Sciatic nerve (tissue), 2 donors: ENCODE results near the gene ASGR1. TPM values are rescaled to one million over a fixed set of nuclear protein-coding genes. Genes with fewer than 3 reads are reported as not detected.
A peak's percentile ranks its signal among the peaks of the same experiment; 100 is the strongest.

Source experiments
- ATAC-seq: fragments of 200-7000 bp; cut with Tn5 transposase; one replicate; pipeline ENCODE4 v1.9.1; 2020; ENCODE audit warnings: mild to moderate bottlenecking, moderate library complexity
- DNase-seq: peaks from one replicate; pipeline ENCODE4 v3.0.0-alpha.2; 2020; ENCODE audit warnings: low spot score
- intact Hi-C: fragments of 100-400 bp; cut with DNase I; formaldehyde crosslinking; loops from one replicate; pipeline ENCODE4 v1.14.2; 2022
- total RNA-seq: library from RNA; stranded (reverse); fragmentation: NEBNext Ultra II Directional; extraction: Animal tissue kit (Norgen Biotek cat#: 25700); gene quantifications from one replicate; pipeline ENCODE4 v1.2.1, GENCODE V29; 2021
- donor health status: DM: no; HTN: no; CAD: no.
- donor health status: DM: no; HTN: no; CAD: no.

The ASGR1 gene
- total RNA-seq, 1 donor from 2014 or later = 2.3 TPM

DNA sequence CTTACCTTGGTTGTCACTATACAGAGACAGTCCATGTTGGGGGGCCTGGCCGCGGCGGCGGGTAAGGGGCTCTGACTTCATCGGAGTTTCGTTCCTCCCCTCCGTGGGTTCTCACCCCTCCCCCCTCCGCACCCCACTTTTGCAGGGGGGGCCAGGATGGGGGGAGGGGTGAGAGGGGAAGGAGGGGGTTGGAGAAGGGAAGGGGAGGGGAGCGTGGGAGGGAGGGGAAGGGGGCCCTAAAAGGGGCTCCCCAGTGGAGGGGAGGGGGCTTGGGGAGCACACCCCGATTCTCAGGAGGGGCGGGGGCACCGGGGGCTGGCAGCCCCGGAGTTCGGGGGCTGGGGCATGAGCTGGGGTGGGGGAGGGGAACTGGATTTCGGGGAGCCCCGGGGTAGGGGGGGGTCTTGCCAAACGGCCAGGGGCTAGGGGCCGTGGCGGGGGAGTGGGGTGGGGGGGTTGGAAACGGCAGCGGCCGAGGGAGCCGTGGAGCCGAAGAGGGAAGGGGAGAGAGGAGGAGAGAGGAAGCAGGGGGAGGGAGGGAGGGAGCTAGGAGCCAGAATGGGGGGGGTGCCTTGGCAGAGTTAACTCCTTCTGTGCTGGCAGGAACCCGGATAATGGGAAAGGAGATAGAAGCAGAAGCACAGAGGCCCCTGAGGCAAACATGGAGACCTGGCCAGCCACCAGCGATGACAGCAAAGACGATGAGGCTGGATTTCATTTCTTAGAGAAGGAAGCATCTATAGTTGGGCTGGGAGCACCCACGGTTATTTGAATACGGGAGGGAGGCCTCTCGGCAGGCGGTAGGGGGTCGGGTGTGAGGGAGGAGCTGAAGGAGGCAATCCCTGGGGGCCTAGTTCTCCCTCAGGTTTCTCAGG is 38.2 kb upstream of the ASGR1 start:
- DNase-seq = no peak
- ATAC-seq = no peak
- intact Hi-C loops = no loop called here

DNA sequence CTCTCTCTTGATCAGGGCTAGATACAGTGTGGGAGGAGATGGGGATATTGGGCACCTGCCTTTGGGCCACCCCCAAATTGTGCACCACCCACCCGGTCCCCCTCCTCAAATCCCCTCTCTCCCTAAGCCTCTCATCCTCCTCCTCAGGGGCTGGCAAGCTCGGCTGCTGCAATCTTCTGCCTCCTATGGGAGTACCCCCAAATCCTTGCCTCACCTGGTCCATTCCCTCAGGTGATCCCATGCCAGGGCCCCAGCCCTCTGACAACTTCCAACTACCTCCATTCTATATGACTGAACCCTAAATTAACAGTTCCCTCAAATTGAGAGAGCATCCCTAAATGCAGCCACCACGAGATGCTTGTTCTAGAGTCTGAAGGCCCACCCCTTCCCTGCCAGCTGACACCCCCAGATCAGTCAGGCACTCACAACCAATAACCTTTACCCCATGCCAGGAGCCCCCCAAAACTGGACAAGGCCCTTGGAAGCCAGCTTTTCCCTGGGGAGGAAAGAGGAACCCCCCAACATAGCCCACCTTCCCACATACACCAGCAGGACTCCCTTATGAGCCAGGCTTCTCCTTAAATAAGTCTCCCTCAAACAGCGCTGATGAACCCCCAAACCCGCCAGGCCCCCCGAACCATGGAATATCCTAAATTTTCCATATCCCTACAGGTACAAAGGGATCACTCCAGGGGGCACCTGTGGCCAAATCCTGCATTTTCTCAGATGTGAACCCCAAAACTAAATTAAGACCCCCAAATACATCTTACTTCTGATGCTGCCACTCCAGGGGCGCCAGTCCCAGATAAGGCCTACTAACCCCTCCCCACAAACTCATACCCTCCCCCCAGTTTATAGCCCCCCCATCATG is 37.3 kb upstream of the ASGR1 start:
- DNase-seq = no peak
- ATAC-seq = no peak
- intact Hi-C loops = no loop called here

DNA sequence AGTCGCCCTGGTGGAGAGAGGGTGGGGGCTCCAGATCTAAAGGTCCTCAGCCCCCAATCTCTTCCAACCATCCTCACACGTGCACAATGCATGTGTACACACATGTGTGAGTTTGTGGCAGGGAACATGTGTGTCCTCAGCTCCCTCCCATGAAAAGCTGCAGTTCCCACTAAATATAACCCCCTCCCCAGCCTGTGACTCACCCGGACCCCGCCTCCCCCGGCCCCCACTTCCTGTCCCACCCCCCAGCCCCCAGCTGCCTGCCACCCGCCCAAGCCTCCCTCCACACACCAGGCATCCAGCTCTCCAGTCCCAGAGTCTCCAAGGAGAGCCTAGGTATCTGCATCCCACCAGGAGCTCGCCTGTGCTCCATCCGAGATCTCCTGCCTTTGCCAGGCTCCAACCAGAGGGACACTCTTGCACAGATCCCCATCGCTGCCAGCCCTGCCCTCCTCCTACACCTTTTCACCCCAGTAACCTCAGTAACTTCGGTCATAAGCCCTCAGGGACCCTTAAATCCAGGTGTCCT is 36.5 kb upstream of the ASGR1 start:
- DNase-seq = no peak
- ATAC-seq = no peak
- intact Hi-C loops = no loop called here

DNA sequence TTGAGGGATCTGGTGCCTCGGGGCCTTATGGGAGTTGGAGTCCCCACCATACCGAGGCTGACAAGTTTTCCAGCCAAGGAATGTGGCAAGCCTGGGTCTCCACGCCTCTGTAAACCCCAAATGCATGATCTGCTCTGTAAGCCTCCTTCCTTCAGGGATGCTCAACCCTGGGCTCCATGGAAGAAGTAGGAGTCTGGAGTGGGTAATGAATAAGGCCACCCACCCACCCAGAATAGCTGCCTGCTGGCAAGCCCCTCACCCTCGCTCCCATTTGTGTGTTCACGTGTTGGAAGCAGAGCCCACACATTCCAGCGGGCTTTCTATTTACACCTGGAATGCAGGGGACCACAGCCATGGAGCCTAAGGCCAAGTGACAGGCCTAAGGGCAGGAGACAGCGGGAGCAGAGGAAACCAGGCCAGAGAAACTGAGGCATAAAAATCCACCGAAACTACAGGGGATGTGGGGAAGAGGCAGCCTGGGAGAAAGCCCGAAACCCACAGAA is 36.0 kb upstream of the ASGR1 start:
- ATAC-seq (no peak), DNase-seq (no peak)
- intact Hi-C loops = no loop called here

DNA sequence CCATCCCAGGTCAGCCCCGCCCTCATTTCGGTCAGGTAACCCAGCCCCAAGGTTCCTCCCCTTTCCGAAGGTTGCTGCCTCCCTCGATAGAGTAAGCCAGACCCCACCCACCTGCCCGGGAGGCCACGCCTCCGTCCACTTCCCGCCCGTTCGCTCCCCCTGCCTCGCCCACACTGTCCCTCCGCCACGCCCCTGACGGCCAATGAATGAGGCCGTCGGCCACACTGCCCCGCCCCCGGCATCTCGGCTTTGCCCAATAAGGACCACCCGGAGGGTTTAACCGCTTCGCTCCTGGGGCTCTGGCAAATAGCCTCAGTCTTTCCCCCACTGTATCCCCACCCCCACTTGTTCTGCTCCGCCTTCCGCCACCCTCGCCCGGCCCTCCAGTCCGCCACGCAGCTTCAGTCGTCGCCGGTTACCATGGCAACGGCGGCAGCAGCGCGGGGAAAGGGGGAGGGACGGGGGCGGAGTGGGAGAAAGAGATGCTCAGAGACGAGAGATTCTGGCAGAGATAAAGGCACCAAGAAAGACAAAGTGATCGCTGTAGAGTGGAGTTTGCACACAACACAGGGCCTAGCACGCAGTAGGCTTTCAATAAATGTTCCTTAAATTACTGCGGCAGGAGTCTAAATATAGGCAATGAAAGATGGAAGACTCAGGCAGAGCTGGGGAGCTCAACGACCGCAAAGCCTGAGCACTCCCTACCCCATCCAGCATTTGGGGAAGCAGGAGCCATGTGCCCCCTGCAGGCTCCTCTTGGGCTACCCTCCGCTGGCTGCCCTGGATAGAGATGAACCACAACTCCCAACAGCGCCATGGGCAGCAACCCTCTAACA is 35.3 kb upstream of the ASGR1 start:
- peak; percentile 99 for DNase-seq
- ATAC-seq = peak; percentile 92
- intact Hi-C loops = no loop called here

DNA sequence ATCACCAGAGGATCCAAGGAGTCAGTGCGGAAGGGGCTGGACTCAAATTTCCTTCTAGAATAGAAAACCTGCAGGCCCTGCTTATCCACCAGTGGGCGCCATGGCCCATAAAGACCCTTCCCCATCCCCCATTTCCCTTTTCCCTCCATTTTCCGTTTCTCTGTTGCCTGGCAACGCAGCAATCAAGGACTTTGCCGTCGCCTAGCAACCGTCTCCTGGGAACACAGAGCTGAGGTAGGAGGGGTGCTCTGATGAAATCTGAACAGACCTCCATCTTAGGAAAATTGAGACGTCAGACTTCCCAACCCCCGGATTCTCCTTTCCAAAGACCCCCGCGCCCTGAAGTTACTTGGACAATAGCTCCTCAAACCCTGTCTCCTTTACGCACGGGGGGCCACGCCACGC is 34.7 kb upstream of the ASGR1 start:
- intact Hi-C loops = no loop called here
- DNase-seq (no peak), ATAC-seq (peak; percentile 13)

DNA sequence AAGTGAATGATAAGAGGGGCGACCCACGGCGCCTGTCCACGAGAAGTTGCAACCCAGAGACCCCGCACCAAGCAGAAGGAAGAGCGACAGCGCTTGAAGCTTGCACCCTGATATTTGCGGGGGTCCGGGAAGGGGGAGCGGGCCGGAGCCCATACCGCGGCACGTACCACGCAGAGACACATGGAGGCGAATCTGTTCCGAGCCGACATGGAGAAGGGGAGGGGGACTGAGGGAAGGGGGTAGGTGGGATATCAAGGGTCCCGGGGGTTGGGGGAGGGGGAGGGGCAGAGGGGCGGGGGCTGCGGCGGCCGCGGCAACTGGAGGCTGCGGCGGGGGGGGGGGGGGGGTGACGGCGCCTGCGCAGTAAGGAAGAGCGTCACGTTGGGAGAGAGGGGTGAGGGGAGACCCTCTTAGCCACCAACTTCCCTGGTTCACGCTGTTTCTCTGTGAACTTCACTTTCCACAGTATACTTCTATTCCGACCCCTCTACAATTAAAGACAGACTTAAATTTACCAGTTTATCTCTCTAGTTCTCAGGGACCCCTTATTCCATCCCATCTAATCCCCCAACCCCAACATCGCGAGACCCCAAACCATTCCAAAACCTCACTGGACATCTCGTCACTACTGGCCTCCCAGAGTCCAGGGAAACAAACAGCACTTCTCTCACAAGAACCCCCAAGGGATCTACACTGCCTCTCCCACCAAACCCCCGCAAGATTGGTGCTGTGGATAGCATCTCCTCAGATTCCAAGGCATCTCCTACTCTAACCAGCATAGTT is 32.5 kb upstream of the ASGR1 start:
- intact Hi-C loops = no loop called here
- DNase-seq (no peak), ATAC-seq (no peak)

DNA sequence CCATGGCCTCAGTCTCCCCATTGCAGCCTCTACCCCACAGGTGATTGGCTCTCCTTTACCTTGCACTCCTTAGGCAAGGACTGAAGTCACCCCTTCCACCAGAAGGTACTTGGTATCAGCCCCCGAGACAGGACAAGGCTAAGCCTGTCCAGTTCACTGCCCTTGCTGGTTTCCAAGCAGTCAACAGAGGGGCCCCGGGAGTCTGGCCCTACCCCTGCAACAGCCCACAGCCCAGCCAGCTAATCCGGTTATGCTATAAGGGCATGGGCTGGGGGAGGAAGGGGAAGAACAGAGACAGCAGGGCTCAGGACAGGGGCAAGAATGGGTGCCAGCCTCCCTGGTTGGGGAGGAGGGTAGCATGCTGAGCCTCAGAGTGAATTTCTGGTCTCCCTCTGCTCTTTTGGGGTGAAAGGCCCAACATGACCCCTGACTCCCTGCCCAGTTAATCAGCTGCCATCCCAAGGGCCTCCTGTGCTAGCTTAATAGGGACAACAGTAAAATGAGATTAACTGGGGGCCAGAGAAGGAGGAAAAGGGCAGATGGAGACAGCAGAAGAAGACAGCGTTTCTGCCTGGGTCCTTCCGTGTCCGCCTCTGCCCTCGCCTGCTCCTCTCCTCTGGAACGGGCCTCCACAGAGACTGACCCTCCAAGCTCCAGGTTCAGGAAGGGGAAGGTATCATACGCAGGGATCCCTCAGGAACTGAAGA is 29.7 kb upstream of the ASGR1 start:
- DNase-seq (no peak), ATAC-seq (no peak)
- intact Hi-C loops = no loop called here

DNA sequence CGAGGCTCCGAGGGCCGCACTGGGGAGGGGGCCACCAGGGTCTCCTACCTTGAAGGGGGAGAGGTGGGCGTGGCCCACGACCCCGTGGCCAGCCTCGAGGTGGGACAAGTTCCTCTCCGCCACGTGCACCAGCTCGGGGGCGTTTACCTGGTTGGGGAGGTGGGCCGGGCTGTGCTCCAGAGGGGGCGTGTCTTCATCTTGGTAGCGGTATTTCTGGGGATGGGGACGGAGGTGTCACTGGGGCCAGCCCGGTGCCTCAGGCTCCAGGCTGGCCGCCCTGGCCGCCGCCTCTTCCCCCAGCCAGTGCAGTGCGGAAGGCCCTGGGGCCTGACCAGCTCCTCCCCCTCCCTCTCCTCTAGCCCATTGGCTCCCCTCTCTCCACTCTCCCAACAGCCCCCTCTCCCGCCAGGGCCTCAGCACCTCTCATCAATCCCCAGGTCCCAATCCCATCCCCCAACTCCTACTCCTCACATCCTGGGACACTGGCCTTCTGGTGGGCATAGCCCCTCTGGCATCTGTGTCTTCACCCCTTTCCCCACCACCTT is 28.9 kb upstream of the ASGR1 start:
- intact Hi-C loops = no loop called here
- ATAC-seq (no peak), DNase-seq (no peak)

DNA sequence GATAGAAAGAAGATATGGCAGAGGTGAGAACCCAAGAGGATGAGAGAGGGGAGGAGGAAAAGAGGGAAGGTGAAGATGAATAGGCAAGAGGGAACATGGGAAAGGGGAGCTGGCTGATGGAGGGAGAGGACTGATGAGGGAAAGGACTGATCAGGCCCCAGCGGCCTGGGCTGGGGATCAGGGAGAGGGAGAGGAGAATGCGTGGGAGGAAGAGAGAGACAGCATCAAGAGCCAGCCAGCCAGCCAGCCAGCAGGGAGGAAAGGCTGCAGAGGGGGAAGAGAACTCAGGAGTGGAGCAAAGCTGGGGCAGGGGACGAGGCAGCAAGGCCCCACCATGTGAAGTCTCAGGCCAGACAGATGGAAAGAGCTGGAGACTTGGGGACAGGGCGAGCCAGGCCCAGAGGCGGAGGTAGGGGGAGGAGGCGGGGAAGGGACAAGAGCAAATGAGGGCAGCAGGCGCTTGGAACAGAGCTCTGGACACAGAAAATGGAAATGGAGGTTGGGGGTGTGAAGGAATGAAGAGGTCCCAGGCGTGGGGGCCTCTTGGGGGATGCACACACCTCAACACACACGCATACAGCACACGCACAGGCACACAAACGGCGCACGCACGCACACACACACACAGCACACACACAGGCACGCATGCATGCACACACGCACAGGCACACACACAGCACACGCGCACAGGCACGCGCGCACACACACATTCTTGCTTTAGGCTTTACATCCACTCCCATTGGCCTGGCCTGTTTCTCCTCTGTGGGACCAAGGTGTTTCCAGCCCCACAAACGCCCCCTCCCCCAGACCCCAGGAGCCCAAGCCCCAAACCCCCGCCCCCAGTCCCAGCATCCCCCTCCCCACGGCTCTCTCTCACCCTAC is 28.2 kb upstream of the ASGR1 start:
- intact Hi-C loops = no loop called here
- ATAC-seq (no peak), DNase-seq (no peak)

DNA sequence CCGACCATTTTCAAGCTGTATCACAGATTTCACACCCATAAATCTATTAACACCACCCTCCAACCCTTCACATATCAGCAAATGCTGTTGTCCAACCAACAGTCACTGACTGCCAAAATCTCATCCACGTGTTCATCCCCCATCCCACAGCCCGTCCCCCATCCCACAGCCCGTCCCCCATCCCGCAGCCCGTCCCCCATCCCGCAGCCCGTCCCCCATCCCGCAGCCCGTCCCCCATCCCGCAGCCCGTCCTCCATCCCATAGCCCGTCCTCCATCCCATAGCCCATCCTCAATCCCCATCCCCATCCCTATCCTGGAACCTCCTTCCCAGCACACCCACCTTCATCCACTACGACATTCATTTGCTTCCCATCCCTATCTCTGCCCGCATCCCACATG is 26.4 kb upstream of the ASGR1 start:
- DNase-seq (no peak), ATAC-seq (peak; percentile 0)
- intact Hi-C loops = no loop called here

DNA sequence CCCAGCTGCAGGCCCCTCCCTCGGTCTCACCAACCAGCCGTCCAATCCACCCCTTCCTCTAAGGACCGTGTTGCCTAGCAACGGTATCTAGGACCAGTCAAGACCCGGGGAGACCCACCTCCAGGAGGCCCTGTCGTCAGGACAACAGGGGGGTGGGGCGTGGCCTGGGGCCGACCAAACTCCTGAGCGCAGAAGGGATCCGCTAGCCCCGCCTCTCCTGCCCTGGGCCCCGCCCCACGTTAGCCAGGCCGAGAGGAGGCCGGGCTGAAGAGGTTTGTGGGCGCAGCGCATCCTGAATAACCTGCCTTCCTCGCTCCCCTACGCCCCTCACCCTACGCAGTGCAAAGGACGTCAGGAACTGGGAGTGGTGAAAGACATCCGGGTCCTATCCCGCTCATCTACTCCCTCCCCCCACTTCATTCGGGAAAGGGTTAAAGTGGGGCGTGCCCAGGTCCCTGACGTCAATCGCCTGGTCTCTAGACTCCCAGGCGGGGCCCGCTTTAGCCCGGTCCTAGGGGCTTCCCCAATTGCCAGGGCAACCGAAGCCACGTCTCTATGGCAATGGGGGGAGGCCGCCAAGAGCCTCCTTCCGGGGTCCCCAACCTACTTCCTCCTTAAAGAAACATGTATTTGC is 25.8 kb upstream of the ASGR1 start:
- DNase-seq (peak; percentile 91), ATAC-seq (peak; percentile 93)
- intact Hi-C loops = no loop called here

DNA sequence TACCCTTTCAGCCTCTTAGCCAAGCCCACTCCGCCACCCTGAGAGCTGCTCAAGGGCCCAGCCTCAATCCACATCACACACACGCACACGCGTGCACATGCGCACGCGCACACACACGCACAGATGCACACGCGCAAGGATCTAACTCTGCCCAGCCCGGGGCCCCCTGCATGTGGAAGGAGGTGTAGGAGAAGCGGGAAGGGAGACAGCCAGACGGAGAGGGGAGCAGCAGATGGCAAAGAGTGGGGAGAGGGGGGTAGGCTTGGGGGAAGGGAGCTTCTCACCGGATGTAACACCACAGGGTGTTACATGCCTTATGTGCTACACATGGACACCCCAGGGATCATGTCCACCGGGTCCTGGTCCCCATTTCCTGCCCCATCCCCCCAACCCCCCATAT is 25.2 kb upstream of the ASGR1 start:
- DNase-seq = no peak
- intact Hi-C loops = no loop called here
- ATAC-seq = peak; percentile 6

DNA sequence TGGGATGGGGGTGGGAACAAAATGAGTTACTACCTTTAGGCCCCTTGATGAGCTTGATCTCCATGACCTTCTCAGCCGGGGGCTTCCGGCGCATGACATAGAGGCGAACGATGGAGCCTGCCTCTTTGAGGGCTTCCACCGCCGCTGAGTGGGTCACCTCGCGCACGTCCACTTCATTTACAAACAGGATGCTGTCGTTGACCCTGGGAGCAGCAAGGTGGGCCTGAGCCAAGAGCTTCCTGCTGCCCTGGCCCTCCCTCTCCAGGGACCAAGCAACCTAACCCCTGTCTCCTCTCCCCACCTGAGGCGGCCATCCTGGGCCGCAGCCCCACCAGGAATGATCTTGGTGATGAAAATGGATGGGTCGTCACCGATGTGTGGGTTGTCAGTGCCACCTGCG is 24.2 kb upstream of the ASGR1 start:
- ATAC-seq (no peak), DNase-seq (no peak)
- intact Hi-C loops = no loop called here

DNA sequence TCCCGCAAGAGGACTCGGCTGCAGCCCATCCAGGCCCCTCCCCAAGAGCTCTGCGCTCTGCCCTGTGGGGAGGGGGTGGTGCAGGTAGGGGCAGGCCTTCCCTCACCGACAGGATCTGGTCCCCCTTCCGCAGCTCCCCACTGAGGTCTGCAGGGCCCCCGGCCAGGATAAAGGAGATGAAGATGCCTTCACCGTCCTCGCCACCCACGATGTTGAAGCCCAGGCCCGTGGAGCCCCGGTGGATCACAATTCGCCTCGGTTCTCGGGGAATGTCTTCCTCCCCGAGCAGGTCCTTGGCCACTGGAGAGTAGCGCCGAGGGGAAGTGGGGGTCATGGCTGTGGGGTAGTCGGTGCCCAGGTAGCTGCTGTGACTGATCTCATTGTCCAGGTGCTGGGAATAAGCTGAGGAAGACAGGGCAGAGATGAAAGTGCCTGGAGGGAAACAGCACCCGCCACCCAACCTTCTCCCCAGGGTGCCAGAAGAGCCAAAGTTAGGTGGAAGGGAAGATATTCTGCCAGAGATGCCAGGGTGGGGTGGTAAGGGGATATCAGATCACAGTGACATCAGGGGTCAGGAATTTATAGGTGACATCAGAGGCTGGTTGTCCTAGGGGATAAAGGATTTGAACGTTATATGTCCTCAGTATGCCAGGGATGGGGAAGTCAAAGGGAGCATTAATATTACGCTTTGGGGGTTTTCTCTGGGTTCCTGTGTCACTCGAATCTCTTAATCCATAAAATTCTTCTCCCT is 17.7 kb upstream of the ASGR1 start:
- intact Hi-C loops = no loop called here
- DNase-seq = no peak
- no peak for ATAC-seq
